ENCODE results near the gene ALAD.

Gene ALAD

DNA sequence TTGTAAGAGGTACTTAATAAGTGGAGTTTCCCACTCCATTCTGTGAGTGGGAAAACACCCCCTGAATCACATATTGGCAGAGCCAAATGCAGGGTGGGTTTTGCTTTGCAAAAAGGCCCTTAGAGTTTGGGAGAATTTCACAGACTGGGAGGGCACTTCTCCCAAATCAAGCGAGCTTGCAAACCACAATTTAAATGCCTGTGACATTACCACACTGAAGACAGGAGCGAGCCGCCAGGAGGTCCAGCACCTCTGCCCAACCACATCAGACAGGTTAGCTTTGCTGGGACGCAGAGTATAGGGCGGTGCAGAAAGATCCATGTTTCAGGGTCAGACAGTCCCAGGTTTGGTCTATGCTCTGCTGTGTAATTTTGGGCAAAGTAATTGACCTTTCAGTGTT is 2.3 kb downstream of the ALAD start:
- TF ChIP-seq, protein P1, sequence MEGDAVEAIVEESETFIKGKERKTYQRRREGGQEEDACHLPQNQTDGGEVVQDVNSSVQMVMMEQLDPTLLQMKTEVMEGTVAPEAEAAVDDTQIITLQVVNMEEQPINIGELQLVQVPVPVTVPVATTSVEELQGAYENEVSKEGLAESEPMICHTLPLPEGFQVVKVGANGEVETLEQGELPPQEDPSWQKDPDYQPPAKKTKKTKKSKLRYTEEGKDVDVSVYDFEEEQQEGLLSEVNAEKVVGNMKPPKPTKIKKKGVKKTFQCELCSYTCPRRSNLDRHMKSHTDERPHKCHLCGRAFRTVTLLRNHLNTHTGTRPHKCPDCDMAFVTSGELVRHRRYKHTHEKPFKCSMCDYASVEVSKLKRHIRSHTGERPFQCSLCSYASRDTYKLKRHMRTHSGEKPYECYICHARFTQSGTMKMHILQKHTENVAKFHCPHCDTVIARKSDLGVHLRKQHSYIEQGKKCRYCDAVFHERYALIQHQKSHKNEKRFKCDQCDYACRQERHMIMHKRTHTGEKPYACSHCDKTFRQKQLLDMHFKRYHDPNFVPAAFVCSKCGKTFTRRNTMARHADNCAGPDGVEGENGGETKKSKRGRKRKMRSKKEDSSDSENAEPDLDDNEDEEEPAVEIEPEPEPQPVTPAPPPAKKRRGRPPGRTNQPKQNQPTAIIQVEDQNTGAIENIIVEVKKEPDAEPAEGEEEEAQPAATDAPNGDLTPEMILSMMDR (IDR thresholded peaks at IDR 0.05; ENCODE audit: low read depth, low read length), result no peak
- no peak overlapping the region for H3K4me3 ChIP-seq (ENCODE audit: low read depth, low read length)

DNA sequence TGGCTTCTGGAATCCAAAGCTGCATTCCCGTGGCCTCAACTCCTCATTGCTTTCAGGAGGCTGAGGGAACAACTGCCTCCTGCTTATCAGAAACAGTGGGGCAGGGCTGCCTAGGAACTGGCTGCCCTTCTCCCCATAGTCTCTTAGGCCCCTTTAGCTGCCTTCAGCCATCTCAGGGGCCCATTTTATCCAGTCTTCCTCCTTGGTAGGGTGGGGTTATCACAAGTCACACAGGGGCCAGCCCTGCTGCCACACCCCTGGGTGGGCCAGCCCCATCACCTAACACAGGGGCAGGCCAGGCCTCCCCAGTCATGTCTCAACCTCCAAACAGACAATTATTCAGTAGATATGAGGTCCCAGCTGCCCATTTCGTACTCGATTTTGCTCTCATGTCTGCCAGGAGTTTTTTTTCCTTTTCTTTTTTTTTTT is 3.9 kb downstream of the ALAD start:
- H3K4me3 ChIP-seq (ENCODE audit: low read depth, low read length), result no peak overlapping the region
- TF ChIP-seq, protein P1 (IDR thresholded peaks at IDR 0.05; ENCODE audit: low read depth, low read length), result no peak

DNA sequence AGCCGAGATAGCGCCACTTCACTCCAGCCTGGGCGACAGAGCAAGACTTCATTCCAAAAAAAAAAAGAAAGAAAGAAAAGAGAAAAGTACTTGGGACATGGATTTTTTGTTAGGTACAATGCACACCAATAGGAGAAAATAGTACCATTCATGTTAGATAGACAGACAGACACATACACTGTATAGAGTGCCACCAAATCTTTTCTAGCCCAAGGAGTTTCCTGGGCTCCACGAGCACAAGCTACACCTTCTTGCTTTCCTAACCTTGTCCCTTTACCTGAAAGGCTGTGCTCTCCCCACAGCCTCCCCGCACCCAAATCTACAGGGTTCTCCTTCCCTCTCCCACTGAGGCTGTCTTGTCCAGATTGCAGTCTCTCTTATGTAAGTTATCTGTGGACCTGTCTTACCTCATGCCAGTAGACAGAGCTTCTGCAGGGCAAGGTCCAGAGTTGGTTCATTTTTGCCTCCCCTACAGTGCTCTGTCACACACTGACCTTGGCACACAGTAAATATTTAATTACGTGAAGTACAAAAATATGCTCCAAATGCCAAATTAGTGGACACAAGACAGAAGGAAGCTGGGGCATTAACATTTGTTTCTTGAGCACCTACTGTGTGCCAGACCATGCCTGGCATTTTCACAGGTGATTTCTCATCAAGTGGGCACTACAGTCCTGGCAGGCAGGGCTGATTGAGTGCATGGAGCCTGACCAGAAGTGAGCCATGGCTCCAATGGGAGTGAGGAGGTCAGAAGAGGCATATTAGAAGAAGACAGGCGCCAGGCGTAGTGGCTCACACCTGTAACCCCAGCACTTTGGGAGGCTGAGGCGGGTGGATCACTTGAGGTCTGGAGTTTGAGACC is 5.9 kb downstream of the ALAD start:
- H3K4me3 ChIP-seq (ENCODE audit: low read depth, low read length), result no peak overlapping the region
- TF ChIP-seq, protein P1 (IDR thresholded peaks at IDR 0.05; ENCODE audit: low read depth, low read length), result no peak

DNA sequence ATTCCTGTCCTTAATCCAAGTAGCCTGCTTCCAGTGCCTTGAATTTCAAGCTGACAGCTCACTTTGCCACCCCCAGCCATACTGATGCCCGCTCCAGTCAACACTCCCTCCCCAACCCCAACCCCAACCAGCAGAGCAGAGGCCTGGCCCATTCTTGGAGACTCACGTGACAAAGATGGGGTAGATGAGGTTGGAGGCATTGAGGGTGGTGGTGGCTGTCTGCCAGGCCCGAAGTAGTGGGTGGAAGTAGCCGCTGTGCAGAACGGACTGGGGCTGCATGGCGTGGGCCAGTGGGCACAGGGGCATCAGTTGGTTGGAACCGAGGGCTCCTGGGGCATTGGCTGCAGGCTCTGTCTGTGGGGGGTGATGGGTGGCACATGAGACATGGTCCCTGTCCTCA is 7.8 kb downstream of the ALAD start:
- TF ChIP-seq, protein P1 (IDR thresholded peaks at IDR 0.05; ENCODE audit: low read depth, low read length), result no peak
- H3K4me3 ChIP-seq (ENCODE audit: low read depth, low read length), result no peak overlapping the region

DNA sequence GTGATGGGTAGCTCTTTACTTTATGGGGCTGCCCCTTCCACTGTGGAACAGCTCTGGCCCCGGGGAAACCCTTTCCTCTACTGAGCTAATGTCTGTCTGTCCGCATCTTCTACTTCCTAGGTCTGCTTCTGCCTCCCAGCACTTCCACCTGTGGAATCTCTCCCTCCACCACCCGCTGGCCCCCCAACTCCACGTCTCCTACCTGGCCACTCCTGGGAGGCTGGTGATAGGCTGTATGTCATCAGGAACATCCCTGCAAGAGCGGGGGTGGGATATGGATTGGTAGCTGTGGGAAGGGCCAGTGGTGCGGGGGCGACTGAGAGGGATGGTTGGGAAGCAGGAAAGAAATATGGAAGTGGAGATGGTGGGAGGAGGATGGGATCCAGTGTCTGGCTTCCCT is 9.2 kb downstream of the ALAD start:
- TF ChIP-seq, protein P1 (IDR thresholded peaks at IDR 0.05; ENCODE audit: low read depth, low read length), result no peak
- no peak overlapping the region for H3K4me3 ChIP-seq (ENCODE audit: low read depth, low read length)

DNA sequence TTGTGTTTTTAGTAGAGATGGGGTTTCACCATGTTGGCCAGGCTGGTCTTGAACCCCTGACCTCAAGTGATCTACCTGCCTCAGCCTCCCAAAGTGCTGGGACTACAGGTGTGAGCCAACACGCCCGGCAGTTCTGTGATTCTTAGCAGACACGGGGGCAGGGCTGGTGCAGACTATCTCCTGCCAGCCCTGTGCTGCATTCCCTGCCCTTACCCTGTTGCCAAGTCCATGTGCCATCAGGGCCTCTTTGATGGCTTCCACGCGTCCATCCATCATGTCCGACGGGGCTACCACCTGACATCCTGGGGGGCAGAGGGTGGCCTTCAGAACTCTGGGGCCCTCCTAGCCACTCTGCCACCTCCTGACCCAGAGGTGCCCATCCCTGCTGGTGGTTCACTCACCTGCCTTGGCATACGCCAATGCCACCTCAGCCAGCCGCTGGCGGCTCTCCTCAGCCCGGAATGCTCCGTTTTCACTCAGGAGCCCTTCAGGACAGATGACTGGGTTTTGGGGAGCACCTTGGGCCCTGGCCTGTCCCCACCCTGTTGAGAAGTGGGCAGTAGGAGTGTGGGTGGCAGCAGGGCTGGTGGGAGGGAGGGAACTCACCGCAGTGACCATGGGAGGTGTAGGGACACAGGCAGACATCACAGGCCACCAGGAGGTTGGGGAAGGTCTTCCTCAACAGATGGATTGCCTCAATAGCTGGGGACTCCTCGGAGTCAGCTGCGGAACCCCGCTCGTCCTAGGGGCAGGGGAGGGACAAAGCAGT is 10.7 kb downstream of the ALAD start:
- TF ChIP-seq, protein P1 (IDR thresholded peaks at IDR 0.05; ENCODE audit: low read depth, low read length), result no peak
- no peak overlapping the region for H3K4me3 ChIP-seq (ENCODE audit: low read depth, low read length)

DNA sequence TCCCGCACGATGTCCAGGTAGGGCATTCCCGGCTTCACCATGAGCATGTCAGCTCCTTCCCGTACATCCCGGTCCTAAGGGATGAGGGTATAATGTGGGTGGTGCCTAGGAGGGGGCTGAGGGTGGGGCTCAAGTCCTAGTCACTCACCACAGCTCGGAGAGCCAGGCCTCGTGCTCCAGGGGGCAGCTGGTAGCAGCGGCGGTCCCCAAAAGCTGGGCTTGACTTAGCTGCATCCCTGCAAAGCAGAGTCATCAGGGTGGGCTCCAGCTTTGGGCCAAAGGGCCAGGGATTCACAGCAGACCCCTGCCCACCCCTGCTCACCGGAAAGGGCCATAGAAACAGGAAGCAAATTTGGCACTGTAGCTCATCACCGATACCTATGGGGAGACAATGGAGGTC is 11.6 kb downstream of the ALAD start:
- TF ChIP-seq, protein P1 (IDR thresholded peaks at IDR 0.05; ENCODE audit: low read depth, low read length), result no peak
- no peak overlapping the region for H3K4me3 ChIP-seq (ENCODE audit: low read depth, low read length)
